Thoracic aorta (tissue), 2 donors: ENCODE results near the gene ZNF197. TPM values are rescaled to one million over a fixed set of nuclear protein-coding genes. Genes with fewer than 3 reads are reported as not detected.
A peak's percentile ranks its signal among the peaks of the same experiment; 100 is the strongest.

Experiments
- ATAC-seq: fragments of 150-250 bp; one replicate; pipeline ENCODE4 v1.8.0; 2017; ENCODE audit warnings: low read depth; ENCODE audit not compliant: insufficient number of reproducible peaks, low FRiP score
- DNase-seq: peaks from one replicate; pipeline ENCODE4 v3.0.0-alpha.2; 2020; ENCODE audit warnings: low spot score
- H3K27ac ChIP-seq, 2 donors: fragments of 200-600 bp; sonication (generic); 1 replicate in 1 of 2; 2 replicates in 1 of 2; pipeline ENCODE4 v1.5.1; 2016; ENCODE audit warnings: mild to moderate bottlenecking in 2 of 2, moderate library complexity in 2 of 2
- H3K27me3 ChIP-seq: fragments of 200-600 bp; sonication (generic); replicated peaks from 2 replicates; pipeline ENCODE4 v1.6.0; 2016; ENCODE audit warnings: mild to moderate bottlenecking; ENCODE audit not compliant: insufficient read depth
- H3K36me3 ChIP-seq: fragments of 200-600 bp; sonication (generic); one replicate; pipeline ENCODE4 v1.5.1; 2016
- H3K4me1 ChIP-seq, 2 donors: fragments of 200-600 bp; sonication (generic); 1 replicate in 1 of 2; 2 replicates in 1 of 2; pipeline versions ENCODE4 v1.5.1 to v1.6.0; 2016; ENCODE audit warnings: low read depth in 2 of 2, mild to moderate bottlenecking in 1 of 2; ENCODE audit not compliant: control insufficient read depth in 1 of 2
- H3K4me3 ChIP-seq: fragments of 200-600 bp; sonication (generic); 2 replicates; pipeline ENCODE4 v1.5.1; 2016; ENCODE audit warnings: mild to moderate bottlenecking
- H3K9me3 ChIP-seq: fragments of 200-600 bp; sonication (generic); 2 replicates; pipeline ENCODE4 v1.5.1; 2016
- total RNA-seq, 2 donors: library from RNA; depleted of rRNA; stranded (reverse); fragments of >200 nt; gene quantifications; one replicate each; pipeline versions ENCODE4 v1.1.0 to v1.2.3, GENCODE V29; 2016
- TF ChIP-seq, protein P1 (sequence below): fragments of 200-600 bp; sonication (generic); IDR thresholded peaks from one replicate; pipeline ENCODE4 v1.5.1; 2019; ENCODE audit warnings: antibody characterized with exemption

ZNF197 gene
- total RNA-seq, 2 donors from 2014 or later = 9.6 to 20.0 TPM

DNA sequence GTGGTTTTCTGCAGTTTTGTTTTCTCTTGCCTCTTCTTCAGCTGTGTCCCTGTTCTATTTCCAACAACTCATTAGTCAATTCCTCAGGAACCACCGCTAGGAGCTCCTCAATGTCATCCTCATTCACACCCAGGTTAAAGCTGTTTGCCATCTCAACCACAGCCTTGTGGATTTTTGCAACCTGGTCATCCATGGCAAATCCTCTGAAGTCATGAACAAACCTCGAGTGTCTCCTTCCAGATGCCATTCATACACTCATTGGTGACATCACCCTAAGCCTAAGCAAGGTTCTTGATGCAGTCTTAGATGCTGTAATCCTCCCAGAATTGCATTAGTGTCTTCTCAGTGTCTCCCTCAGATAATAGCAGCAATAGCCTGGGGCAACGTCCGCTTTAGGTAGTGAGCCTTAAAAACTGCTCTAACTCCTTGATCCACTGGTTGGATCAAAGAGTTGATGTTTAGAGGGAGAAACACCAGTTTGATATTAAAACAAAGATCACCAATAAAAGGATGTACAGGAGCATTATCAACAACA, 56.2 kb downstream of the ZNF197 start:
- H3K36me3 ChIP-seq = peaks cover 6% of the 10 kb centered on the region
- peaks cover 0 to 11% of the 10 kb centered on the region in 2 donors for H3K4me1 ChIP-seq
- ATAC-seq = no peak
- no peaks in the 10 kb centered on the region for H3K27me3 ChIP-seq
- TF ChIP-seq, protein P1, sequence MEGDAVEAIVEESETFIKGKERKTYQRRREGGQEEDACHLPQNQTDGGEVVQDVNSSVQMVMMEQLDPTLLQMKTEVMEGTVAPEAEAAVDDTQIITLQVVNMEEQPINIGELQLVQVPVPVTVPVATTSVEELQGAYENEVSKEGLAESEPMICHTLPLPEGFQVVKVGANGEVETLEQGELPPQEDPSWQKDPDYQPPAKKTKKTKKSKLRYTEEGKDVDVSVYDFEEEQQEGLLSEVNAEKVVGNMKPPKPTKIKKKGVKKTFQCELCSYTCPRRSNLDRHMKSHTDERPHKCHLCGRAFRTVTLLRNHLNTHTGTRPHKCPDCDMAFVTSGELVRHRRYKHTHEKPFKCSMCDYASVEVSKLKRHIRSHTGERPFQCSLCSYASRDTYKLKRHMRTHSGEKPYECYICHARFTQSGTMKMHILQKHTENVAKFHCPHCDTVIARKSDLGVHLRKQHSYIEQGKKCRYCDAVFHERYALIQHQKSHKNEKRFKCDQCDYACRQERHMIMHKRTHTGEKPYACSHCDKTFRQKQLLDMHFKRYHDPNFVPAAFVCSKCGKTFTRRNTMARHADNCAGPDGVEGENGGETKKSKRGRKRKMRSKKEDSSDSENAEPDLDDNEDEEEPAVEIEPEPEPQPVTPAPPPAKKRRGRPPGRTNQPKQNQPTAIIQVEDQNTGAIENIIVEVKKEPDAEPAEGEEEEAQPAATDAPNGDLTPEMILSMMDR = no peak
- H3K9me3 ChIP-seq = peaks cover 29% of the 10 kb centered on the region
- DNase-seq = no peak
- no peak overlapping the region for H3K4me3 ChIP-seq
- H3K27ac ChIP-seq = no peak overlapping the region

DNA sequence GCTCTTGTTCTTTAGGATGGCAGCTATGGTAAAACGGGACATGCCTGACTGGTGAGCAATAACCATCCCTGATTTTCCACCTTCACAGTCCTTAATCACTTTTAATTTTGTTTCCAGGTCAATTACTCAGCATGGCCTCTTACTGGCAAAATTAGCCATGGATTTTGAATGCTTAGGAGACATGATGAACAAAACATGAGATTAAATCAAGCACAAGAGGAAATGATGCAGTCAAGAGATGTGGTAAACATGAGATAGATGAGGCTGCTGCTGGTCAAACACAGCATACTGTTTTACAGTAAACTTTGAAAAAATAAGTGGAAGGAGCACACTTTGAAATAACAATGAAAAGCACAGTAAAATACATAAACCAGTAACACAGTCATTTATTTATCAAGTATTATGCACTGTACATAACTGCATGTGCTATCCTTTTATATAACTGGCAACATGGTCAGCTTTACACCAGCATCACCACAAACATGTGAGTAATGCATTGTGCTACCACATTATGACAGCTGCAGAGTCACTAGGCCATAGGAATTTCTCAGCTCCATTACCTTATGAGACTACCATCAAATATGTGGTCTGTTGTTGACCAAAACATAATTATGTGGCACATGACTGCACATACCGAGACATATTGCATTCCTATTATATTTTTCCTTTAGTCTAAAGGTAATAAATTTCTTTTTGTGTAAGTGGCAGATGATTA, 57.5 kb downstream of the ZNF197 start:
- DNase-seq (no peak), ATAC-seq (no peak)
- no peak overlapping the region for H3K4me3 ChIP-seq
- peaks cover 29% of the 10 kb centered on the region for H3K9me3 ChIP-seq
- no peaks in the 10 kb centered on the region for H3K27me3 ChIP-seq
- TF ChIP-seq, protein P1 = no peak
- no peak overlapping the region for H3K27ac ChIP-seq
- peaks cover 0 to 12% of the 10 kb centered on the region in 2 donors for H3K4me1 ChIP-seq
- peaks cover 6% of the 10 kb centered on the region for H3K36me3 ChIP-seq

DNA sequence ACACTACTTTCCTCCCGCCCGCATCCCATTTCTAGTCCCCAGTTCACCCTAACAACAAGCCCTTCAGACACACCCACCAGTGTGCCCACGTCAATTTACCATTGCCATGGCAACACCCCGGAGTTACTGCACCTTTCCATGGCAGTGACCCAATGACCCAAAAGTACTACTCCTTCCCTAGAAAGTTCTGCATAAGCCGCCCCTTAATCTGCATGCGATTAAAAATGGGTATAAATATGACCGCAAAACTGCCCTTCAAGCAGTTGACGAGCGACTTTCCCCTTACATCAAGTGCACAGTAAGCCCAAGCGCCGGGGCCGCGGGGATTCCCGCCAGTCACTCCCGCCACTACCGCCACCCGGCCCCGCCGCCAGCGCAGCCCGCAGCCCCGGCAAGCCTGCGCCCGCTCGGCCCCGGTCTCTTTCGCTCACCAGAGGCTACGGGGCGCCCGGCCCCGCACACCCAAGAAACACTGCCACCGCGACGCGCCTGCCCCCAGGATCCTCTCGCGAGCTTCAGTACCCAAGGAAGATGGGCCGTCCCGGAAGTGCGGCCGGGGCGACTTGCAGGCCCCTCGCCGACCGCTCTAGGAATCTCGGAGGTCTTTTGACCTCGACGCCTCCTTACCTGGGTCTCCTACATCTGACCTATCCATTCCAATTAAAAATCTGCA, 60.4 kb downstream of the ZNF197 start:
- no peak overlapping the region for H3K27ac ChIP-seq
- H3K9me3 ChIP-seq = peaks cover 23% of the 10 kb centered on the region
- DNase-seq = peak; percentile 17
- TF ChIP-seq, protein P1 = no peak
- peaks cover 0 to 12% of the 10 kb centered on the region in 2 donors for H3K4me1 ChIP-seq
- no peak for ATAC-seq
- peak overlapping the region; percentile 87 for H3K4me3 ChIP-seq
- H3K36me3 ChIP-seq = peaks cover 6% of the 10 kb centered on the region
- H3K27me3 ChIP-seq = no peaks in the 10 kb centered on the region

DNA sequence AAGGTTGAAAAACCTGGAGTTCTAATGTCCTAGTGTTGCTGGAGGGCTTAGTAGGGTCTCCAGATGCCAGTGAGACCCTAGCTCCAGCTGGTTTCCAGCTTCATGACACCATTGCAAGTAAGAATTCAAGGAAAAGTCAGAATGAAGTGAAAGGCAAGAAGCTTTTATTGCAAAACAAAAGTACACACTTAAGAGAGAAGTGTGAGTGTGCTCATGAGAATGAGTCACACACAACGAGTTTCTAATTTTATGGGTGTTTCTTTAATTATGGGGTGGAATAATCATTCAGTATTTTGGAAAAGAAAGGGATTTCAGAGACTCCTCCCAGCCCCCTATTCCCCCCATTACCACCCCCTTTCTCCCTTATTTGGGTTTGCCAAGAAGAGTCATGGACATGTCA, 63.1 kb downstream of the ZNF197 start:
- Histone ChIP-seq H3K4me1 (peaks cover 0 to 12% of the 10 kb centered on the region in 2 donors), H3K36me3 (no peaks in the 10 kb centered on the region), H3K9me3 (peaks cover 9% of the 10 kb centered on the region), H3K4me3 (no peak overlapping the region), H3K27ac (no peak overlapping the region), H3K27me3 (no peaks in the 10 kb centered on the region)
- TF ChIP-seq, protein P1 = no peak
- ATAC-seq (no peak), DNase-seq (no peak)

Other genes with a start within 250 kb of the ZNF197 start
- 10 to 100 TPM in 1 of 2 donors, 1 to 10 TPM in 1; 9.2 to 15.7 TPM for gene ZNF445, start 147.4 kb upstream of the ZNF197 start, total RNA-seq
- gene ZKSCAN7, start 69.8 kb upstream of the ZNF197 start, total RNA-seq = 1 to 10 TPM; 2.5 to 5.4 TPM
- gene ZNF660, start 40.1 kb upstream of the ZNF197 start, total RNA-seq = 1 to 10 TPM; 3.8 to 6.4 TPM
- gene ZNF35, start 23.7 kb downstream of the ZNF197 start, total RNA-seq = 10 to 100 TPM in 1 of 2 donors, 1 to 10 TPM in 1; 6.6 to 28.1 TPM
- gene ZNF502, start 87.6 kb downstream of the ZNF197 start, total RNA-seq = 1 to 10 TPM; 3.7 to 4.5 TPM
- 1 to 10 TPM; 3.0 to 3.6 TPM for gene ZNF501, start 104.6 kb downstream of the ZNF197 start, total RNA-seq
- 10 to 100 TPM; 16.9 to 28.9 TPM for gene KIAA1143, start 136.6 kb downstream of the ZNF197 start, total RNA-seq
- gene KIF15, start 136.8 kb downstream of the ZNF197 start, total RNA-seq = 1 to 10 TPM in 1 of 2 donors, under 1 TPM in 1; 0.42 to 2.4 TPM
- gene TMEM42, start 236.9 kb downstream of the ZNF197 start, total RNA-seq = 10 to 100 TPM in 1 of 2 donors, 1 to 10 TPM in 1; 3.0 to 22.7 TPM
- not detected for gene TGM4, start 249.6 kb downstream of the ZNF197 start, total RNA-seq